Activated CD4-positive, alpha-beta T cell treated with anti-CD3 and anti-CD28 coated beads, Interleukin-2, Interleukin-4, amounts not matched to agents 100 ng/mL and 50 ng/mL, durations not matched to agents 16 hours and 8 hours (primary cell): ENCODE data around the gene PRRT1.
"Not testable (repeated sequence)": the region's sequence is repeated elsewhere in the genome, so short reads cannot be mapped to it uniquely, and the experiment has no call there.

Experiments
- DNase-seq: peaks from one replicate; pipeline ENCODE4 v3.0.0-alpha.2; 2020; ENCODE audit warnings: low spot score

Gene PRRT1

DNA sequence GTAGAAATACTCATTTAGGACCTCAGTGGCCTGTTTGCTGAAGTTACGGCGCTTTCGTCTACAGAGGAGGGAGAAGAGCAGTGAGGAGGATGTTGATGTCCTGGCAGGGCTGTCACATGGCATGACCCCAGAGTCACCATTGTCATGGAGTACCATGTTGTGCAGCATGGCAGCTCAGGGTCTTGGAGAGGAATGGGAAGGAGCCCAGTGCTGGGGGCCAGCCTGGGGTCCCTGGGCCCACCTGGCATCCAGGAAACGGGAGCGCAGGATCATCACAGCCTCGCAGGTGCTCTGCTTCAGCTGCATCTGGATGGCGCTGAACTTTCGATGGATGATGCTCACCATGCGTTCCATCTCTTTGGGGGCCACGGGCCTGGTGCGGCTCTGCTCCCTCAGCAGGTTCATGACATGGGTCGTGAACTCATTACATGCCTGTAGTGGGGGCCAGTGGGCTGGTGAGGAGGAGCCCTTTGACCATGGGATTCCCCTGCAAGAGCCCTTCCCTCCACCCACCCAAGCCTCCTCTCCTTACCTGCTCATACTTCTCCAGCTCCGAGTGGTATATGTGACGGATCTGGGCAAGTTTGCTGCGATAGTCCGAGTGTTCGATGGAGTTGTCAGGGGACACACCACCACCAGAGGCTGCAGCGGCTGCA is 36.1 kb upstream of the PRRT1 start:
- DNase-seq, result not testable (repeated sequence)

DNA sequence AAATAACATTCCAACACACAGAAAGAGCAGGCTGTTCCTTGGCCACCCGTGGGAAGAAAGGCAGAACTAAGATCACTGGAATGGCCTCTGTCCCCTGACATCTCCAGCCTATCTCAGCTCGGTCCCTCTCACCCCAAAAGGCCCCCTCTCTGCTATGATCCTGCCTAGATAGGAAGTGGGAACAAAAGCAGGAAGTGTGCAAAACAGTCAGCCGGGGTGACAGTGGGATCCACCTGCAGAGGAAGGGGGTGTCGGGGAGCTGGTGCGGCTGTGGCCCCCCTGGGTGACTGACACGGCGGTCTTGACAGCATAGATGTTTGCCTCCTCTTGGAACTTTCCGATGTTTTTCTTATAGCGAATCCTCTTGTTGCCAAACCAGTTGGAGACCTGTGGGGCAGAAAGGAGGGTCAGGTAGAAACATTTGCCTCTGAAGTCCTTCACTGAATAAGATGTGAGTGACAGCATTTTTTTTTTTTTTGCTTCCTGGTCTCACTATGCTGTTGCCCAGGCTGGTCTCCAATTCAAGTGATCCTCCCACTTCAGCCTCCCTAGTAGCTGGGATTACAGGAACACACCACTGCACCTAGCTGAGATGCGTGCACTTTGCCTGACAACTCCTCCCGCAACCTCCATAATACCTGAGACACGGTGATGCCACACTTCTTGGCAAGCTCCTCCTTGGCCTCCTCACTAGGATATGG is 35.4 kb upstream of the PRRT1 start:
- no peak for DNase-seq

DNA sequence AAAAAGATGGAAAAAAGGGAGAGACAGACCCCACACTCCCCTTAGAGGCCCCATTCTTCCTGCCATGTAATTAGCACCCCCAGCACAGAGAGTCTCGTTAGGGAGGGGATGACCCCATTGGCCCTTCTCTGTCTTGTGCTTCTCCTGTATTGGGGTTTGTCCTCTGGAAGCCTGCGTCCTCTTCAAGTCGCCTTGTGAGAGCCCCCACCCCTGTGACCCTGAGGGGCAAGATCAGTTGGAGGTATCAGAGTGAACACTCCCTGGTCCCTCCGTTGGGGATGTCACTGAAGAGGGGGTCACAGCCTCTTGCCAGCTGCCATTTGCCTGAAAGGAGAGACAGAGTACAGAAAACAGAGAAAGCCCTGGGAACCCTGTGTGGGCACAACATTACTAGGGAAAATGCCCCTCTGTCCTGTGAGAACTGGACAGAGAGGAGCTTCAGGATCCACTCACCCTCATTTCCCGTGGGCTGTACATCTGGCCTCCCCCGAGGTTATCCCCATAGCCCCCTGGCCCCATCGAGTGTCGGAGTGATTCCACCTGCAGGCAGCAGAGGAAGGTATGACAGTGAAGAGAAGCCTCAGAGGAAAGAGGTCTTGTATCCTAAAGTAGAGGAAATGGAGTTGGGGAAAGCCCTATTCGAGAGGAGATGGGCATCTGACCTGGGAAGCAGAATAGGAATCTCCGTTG is 34.6 kb upstream of the PRRT1 start:
- not testable (repeated sequence) for DNase-seq

DNA sequence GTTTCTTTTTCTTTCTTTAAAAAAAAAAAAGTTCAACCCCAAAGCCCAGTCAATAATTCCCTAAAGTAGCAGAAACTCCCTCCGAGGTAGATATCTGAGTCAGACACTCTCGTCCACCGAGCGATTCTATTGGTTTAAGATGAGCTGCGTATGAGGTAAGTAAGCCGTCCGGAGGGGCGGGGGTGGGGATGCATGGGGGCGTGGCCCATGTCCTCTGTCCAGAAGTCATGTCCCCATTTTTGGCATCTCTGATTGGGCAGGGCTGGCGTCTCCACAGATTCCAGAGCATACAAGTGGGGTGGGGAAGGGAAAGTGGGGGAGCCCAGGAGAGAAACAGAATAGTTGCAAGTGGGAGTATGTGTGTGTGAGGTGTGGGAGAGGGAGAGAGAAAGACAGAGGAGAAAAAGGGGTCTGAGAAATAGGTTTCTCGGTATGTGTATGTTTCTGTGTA is 34.0 kb upstream of the PRRT1 start:
- DNase-seq, result peak; percentile 70

DNA sequence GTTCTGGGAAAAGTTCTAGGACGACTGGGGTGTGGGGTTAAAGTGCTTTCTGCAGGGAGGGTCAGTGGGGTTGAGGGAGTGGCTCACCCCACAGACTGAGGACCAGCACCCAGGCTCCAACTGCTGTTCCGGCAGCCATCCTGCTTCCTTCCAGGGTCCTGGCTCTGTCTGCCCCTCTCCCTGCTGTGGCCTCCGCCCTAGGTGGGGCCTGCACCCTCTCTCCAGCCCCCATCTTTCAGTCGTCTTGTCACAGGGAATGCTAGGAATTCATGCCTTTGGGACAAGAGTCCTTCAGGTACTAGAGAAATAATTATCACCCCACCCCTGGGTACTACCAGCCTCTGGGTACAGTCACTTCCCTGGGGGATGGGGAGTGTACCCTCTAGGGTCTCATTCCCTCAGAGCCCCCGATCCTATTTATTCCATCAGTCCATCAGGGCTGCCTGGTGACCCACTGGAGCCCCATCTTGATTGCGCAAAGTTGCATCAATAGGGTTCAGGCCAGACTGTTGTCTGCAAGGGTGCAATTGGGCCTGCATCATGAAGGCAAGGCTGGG is 32.4 kb upstream of the PRRT1 start, which contains the start of gene AGER:
Gene AGER, minus strand, starts transcription at position 170 of the 557 bp plus-strand sequence. Its CDS starts 31 bp downstream, at position 139.
- no peak for DNase-seq

DNA sequence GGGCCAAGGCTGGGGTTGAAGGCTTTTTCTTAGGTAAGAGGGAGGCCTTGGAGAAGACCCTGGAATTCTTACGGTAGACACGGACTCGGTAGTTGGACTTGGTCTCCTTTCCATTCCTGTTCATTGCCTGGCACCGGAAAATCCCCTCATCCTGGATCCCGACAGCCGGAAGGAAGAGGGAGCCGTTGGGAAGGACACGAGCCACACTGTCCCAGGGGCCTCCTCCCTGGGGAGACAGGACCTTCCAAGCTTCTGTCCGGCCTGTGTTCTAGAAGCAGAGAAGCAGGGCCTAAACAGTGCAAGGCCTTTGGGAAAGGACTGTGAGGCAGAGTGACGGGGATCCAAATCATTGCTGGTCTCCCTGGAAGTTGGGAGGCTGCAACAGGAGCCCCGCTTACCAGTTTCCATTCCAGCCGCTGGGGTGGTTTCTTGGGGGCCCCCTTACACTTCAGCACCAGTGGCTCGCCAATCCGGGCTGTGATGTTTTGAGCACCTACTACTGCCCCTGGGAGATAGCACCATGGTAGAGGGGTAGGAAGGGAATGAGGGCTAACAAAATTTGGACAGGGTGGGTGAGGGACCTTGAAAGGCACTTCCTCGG is 31.8 kb upstream of the PRRT1 start:
- no peak for DNase-seq

DNA sequence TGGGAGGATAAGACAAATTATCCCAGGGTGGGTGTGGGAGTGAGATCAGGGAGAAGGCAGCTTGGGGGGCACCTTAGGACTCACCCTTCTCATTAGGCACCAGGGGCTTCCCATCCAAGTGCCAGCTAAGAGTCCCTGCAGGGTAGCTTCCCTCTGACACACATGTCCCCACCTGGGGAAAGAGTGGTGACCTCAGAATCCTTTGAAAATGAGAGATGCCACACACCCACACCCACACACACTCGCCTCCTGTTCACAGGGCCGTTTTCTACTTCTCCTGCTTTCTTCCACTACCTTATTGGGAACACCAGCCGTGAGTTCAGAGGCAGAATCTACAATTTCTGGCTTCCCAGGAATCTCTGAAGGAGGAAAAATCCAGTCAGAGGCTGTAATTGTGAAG is 31.3 kb upstream of the PRRT1 start:
- DNase-seq, result no peak

DNA sequence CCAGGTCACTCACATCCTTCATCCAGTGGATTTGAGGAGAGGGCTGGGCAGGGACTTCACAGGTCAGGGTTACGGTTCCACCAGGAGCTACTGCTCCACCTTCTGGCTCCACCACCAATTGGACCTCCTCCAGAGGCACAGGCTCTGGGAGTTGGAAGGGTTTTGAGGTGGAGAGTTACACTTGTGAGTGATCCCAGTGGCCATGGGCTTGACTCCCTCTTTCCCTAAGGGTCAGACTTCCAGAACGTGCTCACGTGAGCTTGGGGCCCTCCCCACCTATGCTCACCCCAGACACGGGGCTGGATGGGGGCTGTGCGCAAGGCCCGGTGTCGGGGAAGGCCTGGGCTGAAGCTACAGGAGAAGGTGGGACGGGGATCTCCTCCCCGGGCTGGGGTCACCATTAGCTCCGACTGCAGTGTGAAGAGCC is 30.8 kb upstream of the PRRT1 start:
- DNase-seq, result no peak

DNA sequence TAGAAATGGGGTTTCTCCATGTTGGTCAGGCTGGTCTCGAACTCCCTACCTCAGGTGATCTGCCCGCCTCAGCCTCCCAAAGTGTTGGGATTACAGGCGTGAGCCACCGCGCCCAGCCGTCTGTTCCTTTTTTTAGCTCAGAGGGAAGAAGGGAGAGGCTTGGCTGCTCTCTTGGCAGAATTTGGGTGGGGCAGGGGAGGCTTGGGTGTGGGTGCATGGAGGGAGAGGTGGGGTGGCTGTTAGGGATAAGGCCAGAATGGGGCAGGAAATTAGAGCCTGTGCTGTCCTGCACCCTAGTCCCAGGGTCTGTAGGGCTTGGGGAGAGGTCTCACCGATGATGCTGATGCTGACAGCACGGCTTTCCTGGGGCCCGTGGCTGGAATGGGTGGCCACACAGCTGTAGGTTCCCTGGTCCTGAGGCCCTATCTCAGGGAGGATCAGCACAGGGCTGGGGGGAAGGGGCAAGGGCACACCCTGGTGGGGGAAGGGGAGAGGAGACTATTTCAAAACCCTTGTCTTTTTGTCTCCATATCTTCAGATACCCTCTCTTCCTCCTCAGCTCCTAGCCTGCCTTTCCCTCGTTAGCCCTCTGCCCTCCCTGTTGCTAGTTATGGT is 30.3 kb upstream of the PRRT1 start:
- DNase-seq, result no peak

DNA sequence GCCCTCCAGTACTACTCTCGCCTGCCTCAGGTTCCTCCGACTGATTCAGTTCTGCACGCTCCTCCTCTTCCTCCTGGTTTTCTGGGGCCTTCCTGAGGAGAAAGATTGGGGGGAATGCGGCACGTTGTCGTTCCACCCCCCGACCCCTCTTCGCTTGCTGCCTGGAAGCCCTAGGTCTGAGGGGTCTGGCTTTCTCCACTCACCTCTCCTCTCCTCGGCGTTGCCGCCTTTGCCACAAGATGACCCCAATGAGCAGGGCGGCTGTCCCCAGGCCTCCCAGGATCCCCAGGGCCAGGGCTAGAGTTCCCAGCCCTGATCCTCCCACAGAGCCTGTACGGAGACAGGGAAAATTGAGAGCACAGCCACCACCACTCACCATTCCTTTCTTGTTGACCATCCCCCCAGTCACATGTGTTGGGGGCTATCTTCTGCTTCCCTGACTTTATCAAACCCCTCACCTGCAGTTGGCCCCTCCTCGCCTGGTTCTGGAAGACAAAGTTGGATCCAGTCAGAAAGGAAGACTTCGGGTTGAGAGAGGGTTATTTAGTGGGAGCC is 29.5 kb upstream of the PRRT1 start:
- DNase-seq, result no peak

DNA sequence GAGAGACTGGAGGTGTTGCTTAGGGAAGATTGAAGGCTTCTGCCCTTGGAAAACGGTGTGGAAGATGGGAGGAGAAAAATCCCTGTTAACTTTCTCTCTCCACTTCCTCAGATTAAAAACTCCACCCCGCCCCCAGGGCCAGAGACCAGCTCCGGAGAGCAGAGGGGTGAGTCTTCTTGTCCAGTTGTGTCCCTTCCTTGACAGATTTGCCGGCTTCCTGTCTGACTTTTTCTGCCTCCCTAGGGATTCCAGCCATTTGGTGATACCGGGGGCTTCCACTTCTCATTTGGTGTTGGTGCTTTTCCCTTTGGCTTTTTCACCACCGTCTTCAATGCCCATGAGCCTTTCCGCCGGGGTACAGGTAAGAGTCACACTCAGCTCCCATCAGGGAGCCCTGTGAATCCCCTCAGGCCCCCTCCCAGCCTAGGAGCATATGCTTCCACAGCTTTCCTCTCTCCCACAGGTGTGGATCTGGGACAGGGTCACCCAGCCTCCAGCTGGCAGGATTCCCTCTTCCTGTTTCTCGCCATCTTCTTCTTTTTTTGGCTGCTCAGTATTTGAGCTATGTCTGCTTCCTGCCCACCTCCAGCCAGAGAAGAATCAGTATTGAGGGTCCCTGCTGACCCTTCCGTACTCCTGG is 28.1 kb upstream of the PRRT1 start:
- no peak for DNase-seq

DNA sequence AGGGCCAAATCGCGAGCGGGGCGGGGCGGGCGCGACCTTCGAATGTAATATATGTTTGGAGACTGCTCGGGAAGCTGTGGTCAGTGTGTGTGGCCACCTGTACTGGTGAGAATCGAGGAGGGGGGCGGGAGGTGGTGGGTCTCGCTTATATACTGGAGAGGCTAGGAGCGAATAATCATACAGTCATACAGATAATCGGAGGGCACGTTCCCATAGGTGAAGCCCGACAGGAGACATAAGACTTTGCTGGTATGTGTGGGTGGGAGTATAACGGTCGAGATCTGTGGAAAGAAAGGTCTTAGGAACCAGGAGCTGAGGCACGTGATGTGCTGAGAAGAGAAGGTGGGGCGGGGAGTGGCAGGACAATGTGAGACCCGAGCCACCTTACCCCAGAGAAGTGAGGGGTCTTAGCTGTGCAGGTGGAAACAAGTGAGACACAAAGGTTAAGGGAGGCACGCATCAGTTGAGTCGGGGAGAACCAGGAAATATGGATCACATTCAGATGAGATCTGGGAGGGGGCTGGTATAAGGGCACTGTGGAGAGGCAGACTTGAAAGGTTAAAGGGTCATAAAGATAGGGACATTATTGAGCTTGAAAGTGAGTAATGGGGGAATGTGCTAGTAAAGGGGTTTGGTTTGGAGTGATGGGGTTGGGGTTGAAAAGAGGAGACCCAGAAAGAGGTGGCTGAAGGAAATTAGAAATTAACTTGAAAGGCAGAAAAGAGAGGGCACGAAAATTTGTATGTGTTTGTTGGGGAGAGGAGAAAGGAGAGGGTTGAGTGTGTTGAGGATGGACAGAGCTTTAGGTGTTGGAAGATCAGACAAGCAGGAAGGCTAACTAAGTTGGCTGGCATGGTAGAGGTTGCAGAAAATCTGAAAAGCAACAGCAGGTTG is 27.1 kb upstream of the PRRT1 start:
- DNase-seq, result no peak

DNA sequence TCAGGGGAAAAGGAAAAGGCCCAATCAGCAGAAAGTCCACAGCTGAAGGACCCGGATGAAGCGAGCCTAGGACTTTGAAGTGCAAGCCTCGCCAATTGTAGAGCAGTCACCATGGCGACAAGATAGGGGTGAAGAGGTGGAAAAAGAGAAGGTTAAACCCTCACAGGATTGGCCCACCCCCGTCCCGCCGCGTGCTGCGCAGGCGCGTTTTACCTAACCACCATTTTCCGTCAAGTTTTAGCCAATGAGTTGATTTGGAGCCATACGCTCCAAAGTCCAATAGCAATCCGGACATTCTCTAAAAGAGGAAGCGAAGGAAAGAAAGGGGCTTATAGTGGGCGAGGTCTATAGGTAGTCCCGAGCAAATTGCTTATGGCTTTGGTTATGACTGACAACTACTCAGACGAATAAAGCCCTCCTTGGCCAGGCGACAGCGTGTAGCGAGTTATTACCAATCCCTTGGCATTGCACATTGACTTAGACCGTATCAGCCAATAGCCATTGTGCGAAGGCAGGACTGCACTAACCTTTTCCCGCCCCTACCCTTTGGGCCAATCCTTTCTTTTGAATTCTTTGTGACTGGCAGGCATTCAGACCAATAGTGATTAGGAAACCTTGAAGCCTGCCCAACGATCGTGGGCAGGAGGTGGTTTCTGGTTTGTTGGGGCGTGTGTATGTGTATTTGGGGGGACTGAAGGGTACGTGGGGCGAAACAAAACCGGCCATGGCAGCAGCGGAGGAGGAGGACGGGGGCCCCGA is 26.2 kb upstream of the PRRT1 start, which contains the start of gene RNF5:
Gene RNF5, plus strand, starts transcription at position 618 of the 759 bp plus-strand sequence. Its CDS starts 107 bp downstream, at position 725.
- peak; percentile 99 for DNase-seq

DNA sequence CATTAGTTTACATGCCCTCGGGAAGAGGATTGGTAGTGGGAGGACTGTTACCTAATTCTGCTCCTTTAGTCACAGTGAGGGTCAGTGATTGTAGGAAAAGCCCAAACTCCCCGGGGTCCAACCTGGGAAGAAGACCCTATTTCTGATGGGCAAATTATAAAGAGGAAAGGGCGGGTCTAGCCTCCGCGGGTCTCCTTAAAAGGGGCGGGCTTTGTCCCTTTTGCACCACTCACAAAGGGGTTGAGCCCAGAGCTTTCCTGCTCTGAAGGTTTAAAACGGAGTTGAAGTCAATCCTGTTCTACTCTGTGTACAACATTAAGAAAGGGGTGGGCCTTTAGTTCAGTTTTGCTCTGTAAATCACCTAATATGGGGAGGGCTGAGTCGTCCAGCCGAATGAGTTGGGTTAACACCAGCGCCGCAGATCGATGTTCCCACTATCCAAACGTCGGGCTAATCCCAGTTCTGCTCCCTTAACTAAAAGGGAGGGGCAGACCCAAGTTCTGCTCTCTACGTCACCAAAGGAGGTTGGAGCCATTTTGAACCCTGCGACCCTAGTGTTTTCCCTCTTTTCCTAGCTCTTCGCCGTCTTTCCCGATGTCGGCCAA is 25.5 kb upstream of the PRRT1 start:
- peak; percentile 42 for DNase-seq

DNA sequence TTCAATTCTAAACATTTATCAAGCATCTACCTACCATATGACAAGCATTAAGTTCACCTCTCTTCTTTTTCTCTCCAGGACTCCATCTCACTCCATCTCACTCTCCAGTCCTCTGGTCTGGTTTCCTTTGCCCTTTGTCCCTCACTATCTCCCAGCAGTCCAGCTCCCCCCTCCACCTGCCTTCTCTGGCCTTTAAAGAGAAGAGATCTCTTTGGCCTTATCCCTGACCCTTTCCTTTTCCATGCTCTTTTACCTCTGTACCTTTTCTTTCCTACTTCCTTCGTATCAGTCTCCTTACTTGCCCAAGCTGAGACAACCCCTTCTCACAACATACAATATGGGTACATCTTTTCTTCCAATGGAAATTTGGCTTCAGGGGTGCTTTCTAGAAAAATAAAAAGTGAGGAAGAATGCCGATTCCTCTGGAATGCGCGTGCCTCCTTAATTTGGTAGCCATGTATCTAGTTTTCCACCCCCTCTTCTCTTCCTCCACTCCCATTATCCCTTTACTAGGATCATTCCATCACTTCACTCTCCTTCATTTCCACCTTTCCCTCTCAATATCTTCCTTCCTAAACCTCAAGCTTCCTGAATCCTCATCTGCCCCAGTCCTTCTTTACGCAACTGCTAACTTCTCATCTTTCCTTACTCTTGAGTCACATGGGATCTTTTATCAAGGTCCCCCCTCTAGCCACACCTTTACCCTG is 24.9 kb upstream of the PRRT1 start:
- no peak for DNase-seq

DNA sequence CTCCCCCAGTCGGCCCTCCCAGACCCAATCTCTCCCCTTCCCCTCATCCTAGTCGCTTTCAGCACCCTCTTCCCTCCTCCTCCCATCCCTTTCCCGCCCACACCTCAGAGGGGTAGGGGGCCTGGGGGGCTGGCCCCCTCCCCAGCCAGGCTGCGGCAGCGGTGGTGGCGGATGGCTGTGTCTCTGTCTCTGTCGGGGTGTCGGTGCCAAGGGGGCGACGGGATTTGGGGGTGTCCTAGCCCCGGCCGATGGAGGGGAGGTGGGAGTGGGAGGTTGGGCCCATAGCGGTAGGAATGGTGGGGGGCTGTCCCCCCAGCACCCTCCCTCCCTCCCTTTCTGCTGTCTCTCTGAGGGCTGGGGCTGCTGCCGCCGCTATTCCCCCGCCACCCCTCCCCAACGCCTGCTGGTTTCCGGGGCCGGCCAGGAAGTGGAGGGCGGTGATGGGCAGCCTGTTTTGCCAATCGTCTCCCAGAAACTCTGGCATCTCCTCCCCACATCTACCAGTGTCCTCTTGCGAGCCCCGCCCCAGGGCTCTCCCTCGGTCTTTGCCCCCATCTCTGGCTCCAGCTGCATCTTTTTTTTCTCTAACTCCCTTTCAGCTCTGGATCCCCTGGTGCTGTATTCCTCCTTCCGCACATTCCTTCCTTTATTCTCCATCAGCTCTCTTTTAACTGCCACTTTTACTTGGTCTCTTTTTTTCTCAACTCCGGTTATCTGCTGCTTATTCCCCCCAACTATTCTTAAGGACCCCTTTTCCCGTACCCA is 24.2 kb upstream of the PRRT1 start, which contains the start of gene AGPAT1:
Gene AGPAT1, minus strand, starts transcription at position 374 of the 765 bp plus-strand sequence. CDS start 4,588 bp downstream, outside the sequence.
- peak; percentile 97 for DNase-seq

DNA sequence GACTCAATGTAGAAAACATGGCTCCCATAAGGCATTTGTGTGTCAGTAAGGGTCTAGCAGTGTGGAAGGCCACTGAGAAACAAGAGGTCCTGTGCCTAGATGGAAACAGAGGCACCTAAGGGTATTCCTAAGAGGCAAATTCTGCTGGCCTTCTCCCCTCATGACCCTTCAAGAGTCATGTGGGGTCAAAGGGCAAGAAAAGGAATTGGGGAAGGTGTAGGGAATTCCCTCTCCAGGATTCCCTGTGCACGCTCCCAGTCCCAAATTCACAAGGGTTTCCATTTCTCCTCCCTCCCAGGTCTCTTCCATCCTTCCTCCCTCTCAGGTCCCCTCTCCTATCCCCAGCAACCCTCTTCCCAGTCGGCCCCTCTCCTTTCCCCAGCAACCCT is 23.6 kb upstream of the PRRT1 start:
- no peak for DNase-seq
